Testis (tissue), 2 donors: Measurements from ENCODE around the gene ACP1.

Experiments used
- POLR2A ChIP-seq: fragments of 450-650 bp; IDR thresholded peaks from one replicate; pipeline ENCODE4 v1.6.1; 2017; ENCODE audit warnings: antibody characterized with exemption, mild to moderate bottlenecking, moderate library complexity
- TF ChIP-seq, protein P1 (sequence below), 3 experiments: fragments of 450-650 bp in 2 of 3; fragments of 200-600 bp in 1 of 3; sonication (generic) in 1 of 3; IDR thresholded peaks; one replicate each; pipeline ENCODE4 v1.5.1; 2016 to 2019; ENCODE audit warnings: antibody characterized with exemption in 3 of 3, mild to moderate bottlenecking in 2 of 3, moderate library complexity in 1 of 3

DNA sequence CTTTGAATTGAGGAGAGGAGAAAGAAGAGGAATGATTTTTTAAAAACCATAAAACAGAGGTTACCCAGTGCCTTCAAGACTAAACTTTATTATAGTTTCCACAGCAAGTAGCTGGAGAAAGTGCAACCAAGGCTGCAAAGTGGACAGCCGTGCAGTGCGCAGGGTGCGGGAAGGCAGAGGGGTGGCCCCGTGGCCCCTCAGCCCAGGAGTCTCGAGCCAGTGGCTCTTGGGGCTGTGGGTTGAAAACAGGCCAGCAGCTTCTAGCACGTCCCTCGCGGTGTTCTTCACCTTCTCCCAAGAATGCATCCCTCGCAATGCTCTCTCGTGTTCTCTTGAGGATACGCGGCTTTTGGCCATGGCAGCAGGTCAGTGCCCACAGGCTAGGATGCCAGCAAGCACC, 51.6 kb downstream of the ACP1 start:
- TF ChIP-seq, protein P1, sequence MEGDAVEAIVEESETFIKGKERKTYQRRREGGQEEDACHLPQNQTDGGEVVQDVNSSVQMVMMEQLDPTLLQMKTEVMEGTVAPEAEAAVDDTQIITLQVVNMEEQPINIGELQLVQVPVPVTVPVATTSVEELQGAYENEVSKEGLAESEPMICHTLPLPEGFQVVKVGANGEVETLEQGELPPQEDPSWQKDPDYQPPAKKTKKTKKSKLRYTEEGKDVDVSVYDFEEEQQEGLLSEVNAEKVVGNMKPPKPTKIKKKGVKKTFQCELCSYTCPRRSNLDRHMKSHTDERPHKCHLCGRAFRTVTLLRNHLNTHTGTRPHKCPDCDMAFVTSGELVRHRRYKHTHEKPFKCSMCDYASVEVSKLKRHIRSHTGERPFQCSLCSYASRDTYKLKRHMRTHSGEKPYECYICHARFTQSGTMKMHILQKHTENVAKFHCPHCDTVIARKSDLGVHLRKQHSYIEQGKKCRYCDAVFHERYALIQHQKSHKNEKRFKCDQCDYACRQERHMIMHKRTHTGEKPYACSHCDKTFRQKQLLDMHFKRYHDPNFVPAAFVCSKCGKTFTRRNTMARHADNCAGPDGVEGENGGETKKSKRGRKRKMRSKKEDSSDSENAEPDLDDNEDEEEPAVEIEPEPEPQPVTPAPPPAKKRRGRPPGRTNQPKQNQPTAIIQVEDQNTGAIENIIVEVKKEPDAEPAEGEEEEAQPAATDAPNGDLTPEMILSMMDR (IDR thresholded peaks at IDR 0.05), result no peak
- TF ChIP-seq POLR2A, result no peak
